NCI-H446 (cell line): ENCODE measurements around the gene CCNC.
A peak's percentile ranks its signal among the peaks of the same experiment; 100 is the strongest.

ENCODE experiments used
- DNase-seq, 2 experiments: peaks; one replicate each; lab custom pipeline; 2025; lab: John Stamatoyannopoulos, UW

CCNC gene

DNA sequence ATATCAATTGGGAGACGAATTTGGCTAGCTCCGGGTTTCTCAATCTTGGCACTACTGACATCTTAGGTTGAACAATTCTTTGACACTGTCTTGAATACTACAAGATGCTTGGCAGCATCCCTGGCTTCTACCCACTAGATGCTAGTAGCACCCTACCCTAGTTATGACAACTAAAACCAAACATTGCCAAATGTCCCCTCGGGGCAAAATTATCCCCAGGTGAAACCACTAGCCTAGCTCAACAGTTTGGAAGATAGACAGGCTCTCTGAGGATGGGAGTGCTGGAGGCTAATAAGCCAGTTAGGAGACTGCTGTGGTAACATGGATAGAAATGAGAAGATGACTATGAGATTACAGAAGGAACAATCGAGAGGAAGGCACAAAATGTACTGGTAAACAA is 20.9 kb downstream of the CCNC start:
- no peak for DNase-seq

- DNase-seq, result no peak
Measured at GRCh38 chr6:99545442-99545841, 23.0 kb downstream of the CCNC start.

GRCh38 chr6:99543968-99544367 is 24.5 kb downstream of the CCNC start:
- DNase-seq, result no peak

DNA sequence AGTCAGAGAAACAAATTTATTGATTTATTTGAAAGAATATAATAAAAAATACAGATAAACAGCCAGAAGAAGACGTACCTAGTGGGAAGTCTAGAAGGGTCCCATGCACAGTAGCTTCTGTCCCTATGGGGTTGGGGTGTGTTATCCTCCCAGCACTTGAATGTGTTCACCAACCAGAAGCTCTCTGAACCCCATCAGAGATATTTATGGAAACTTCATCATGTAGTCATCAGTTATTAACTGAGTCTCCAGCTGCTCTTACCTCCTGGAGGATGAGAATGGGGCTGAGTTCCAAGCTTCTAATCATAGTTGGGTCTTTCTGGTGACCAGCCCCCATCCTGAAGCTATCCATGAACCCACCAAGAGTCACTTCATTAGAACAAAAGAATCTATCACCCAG is 37.8 kb downstream of the CCNC start:
- no peak for DNase-seq

DNA sequence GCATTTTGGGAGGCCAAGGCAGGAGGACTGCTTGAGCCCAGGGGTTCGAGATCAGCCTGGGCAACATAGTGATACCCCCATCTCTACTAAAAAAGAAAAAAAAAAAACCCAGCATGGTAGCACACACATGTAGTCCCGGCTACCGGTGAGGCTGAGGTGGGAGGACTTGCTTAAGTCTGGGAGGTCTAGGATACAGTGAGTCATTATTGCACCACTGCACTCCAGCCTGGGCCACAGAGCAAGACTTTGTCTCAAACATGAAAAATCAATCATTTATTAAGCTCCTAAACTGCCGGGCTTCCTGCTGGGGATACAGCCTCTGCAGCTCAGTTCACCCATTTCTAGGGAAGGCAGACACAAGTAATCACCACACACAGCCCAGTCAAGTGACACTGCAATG is 45.9 kb downstream of the CCNC start:
- no peak for DNase-seq

GRCh38 chr6:99521633-99522151 is 46.8 kb downstream of the CCNC start:
- no peak for DNase-seq

DNA sequence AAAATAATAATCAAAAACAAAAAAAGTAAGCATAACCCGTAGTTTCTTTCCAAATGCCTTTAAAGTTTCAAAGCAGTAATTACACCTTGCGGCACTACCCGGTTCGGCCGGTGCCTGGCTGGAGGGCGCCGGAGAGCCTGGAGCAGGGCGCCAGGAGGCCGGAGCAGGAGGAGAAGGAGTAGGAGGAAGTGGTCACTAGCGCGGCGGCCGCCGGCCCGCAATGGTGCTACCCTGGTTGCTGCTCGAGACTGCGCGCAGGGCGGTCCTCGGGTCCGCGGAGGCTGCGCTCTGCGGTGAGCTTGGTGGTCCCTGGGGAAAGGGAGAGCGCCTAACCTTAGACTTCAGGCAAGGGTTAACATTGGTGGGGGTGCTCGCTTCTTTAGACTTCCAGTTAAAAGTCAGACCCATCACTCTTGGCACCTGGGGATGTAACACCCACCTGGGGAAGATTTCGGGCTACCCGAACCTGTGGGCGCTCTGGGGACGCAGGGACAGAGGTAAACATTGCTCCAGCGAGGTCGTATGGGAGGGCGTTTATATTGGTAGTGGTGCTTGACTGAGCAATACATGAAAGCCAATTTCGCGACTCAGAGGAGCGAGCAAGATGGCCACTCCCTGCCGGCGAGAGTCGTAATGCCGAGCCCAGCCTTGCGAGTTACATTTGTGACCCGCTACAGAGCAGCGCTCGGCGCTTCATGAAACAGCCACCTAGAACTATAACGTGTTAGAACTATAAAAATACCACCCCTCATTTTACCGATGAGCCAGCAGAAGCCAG is 47.4 kb downstream of the CCNC start:
- DNase-seq, result peak; percentile 28 to 74

- no peak for DNase-seq
Measured at GRCh38 chr6:99519446-99519845, 49.0 kb downstream of the CCNC start.

GRCh38 chr6:99514089-99514488 is 54.4 kb downstream of the CCNC start:
- DNase-seq, result no peak

- no peak for DNase-seq
Measured at GRCh38 chr6:99512033-99512432, 56.4 kb downstream of the CCNC start.

DNA sequence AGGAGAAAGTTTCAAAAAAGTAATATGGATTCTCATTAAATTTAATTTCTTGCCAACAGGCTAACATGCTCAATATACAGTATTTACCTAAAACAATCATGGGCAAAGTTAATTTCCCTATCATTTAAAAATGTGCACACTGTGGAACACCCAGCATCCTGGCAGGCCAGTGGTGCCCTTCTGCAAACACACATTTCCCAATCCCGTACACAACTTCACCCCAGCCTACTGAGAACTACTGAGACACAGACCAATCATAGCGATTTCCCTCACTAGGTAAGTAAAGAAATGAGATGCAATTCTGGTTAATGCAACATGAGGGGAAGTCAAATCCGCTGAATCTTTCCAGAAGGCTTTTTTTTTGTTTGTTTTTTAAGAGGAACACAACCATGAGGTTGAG is 60.8 kb downstream of the CCNC start:
- no peak for DNase-seq

DNA sequence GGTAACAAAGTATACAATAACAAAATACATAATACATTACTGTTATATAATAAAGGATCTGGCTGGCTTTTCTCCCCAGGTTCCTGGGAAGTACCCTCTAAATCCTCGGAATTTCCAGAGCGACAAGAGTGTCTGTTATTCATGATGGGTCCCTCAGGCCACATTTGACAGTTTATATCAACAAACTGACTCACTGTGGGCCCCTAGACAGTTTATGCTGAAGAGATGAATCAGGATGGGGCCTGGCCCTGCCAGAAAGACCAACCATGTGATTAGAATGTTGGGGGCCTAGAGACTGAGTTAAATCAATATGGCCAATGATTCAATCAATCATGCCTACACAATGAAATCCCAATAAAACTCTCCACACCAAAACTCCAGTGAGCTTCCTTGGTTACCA is 66.7 kb downstream of the CCNC start:
- DNase-seq, result no peak

GRCh38 chr6:99498421-99498820 is 70.0 kb downstream of the CCNC start:
- DNase-seq, result no peak

DNA sequence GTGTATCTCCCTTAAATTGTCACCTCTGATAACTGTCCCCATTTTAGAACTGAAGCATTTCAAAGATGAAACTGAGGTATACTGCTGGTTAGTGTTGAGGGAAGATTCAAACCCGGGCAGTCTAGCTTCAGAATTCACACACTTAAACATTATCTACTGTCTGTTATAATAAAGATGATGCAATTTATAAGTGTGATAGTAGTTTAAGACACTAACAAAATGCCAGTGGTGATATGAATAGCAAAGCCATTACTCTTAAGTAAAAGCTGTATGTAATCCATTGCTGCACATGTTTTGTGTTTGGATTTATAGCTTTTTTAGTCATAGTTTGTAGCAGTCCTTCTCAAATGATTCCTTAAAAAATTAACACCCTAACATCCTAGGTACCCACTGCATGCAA is 73.0 kb downstream of the CCNC start:
- no peak for DNase-seq
